Brain microvascular endothelial cell (primary cell): Measurements from ENCODE around the gene PRTN3.
"Not testable (repeated sequence)": the region's sequence is repeated elsewhere in the genome, so short reads cannot be mapped to it uniquely, and the experiment has no call there.

Experiments
- DNase-seq: peaks from one replicate; pipeline ENCODE4 v3.0.0-alpha.2; 2020
- H3K27ac ChIP-seq: fragments of 250-450 bp; sonication (Bioruptor Pico); 2 replicates; pipeline ENCODE4 v1.5.1; 2020; ENCODE audit warnings: mild to moderate bottlenecking, moderate library complexity
- H3K27me3 ChIP-seq: fragments of 250-450 bp; sonication (Bioruptor Pico); replicated peaks from 2 replicates; pipeline ENCODE4 v1.5.1; 2020; ENCODE audit warnings: mild to moderate bottlenecking
- H3K36me3 ChIP-seq: fragments of 250-450 bp; sonication (Bioruptor Pico); replicated peaks from 2 replicates; pipeline ENCODE4 v1.5.1; 2020; ENCODE audit warnings: mild to moderate bottlenecking
- H3K4me3 ChIP-seq: 2 replicates; pipeline ENCODE4 v1.5.1; 2011; ENCODE audit warnings: low read depth, mild to moderate bottlenecking, control low read depth, low read length, moderate library complexity
- in situ Hi-C: cut with HindIII; loops from 2 replicates; pipeline ENCODE4 v1.10.0; 2017; ENCODE audit warnings: low sequenced_read_pairs, low pct_ligation_motif_present
- TF ChIP-seq, protein P1 (sequence below): IDR thresholded peaks from 2 replicates; pipeline ENCODE4 v1.5.1; 2011; ENCODE audit warnings: low read depth, mild to moderate bottlenecking, moderate library complexity, low read length, control low read depth, inconsistent platforms; ENCODE audit errors: missing control alignments

The PRTN3 gene

DNA sequence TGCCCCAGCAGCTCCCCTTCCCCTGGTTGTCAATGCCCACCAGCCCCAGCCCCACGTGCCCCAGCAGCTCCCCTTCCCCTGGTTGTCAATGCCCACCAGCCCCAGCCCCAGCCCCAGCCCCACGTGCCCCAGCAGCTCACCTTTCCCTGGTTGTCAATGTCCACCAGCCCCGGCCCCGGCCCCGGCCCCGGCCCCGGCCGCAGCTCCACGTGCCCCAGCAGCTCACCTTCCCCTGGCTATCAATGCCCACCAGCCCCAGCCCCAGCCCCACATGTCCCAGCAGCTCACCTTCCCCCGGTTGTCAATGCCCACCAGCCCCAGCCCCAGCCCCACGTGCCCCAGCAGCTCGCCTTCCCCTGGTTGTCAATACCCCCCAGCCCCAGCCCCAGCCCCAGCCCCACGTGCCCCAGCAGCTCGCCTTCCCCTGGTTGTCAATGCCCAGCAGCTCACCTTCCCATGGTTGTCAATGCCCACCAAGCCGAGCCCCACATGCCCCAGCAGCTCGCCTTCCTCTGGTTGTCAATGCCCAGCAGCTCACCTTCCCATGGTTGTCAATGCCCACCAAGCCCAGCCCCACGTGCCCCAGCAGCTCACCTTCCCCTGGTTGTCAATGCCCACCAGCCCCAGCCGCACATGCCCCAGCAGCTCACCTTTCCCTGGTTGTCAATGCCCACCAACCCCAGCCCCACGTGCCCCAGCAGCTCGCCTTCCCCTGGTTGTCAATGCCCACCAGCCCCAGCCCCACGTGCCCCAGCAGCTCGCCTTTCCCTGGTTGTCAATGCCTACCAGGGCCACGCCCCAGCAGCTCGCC, 38.2 kb downstream of the PRTN3 start:
- peaks cover 50% of the 10 kb centered on the region for H3K36me3 ChIP-seq
- H3K27me3 ChIP-seq, H3K4me3 ChIP-seq, H3K27ac ChIP-seq, DNase-seq, in situ Hi-C loops: not testable (repeated sequence)

DNA sequence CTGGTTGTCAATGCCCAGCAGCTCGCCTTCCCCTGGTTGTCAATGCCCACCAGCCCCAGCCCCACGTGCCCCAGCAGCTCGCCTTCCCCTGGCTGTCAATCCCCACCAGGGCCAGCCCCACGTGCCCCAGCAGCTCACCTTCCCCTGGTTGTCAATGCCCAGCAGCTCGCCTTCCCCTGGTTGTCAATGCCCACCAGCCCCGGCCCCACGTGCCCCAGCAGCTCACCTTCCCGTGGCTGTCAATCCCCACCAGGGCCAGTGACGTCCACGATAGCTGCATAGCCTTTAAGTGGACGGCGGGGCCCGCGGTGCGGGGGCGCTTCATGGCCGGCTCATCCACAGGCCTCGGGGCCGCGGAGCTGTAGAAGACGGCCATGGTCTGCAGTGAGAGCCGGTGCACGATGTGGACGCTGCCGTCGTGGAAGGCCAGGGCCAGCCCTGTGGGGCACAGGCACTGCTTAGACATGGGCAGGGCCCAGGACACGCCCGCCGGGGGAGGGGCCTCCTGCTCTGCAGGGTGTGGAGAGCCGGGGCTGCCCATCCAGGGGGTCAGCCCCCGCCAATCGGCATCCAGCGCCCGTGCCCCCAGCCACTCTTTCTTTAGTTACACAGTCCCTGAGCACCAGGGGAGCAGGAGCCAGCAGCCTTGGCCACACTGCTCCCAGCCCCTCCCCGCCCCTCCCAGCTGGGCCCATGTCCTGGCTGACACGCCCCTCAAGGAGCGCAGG, 39.1 kb downstream of the PRTN3 start:
- in situ Hi-C loops = no loop called here
- TF ChIP-seq, protein P1, sequence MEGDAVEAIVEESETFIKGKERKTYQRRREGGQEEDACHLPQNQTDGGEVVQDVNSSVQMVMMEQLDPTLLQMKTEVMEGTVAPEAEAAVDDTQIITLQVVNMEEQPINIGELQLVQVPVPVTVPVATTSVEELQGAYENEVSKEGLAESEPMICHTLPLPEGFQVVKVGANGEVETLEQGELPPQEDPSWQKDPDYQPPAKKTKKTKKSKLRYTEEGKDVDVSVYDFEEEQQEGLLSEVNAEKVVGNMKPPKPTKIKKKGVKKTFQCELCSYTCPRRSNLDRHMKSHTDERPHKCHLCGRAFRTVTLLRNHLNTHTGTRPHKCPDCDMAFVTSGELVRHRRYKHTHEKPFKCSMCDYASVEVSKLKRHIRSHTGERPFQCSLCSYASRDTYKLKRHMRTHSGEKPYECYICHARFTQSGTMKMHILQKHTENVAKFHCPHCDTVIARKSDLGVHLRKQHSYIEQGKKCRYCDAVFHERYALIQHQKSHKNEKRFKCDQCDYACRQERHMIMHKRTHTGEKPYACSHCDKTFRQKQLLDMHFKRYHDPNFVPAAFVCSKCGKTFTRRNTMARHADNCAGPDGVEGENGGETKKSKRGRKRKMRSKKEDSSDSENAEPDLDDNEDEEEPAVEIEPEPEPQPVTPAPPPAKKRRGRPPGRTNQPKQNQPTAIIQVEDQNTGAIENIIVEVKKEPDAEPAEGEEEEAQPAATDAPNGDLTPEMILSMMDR = no peak
- Histone ChIP-seq H3K27ac (no peak overlapping the region), H3K4me3 (no peak overlapping the region), H3K27me3 (no peaks in the 10 kb centered on the region), H3K36me3 (peaks cover 51% of the 10 kb centered on the region)
- DNase-seq = no peak

DNA sequence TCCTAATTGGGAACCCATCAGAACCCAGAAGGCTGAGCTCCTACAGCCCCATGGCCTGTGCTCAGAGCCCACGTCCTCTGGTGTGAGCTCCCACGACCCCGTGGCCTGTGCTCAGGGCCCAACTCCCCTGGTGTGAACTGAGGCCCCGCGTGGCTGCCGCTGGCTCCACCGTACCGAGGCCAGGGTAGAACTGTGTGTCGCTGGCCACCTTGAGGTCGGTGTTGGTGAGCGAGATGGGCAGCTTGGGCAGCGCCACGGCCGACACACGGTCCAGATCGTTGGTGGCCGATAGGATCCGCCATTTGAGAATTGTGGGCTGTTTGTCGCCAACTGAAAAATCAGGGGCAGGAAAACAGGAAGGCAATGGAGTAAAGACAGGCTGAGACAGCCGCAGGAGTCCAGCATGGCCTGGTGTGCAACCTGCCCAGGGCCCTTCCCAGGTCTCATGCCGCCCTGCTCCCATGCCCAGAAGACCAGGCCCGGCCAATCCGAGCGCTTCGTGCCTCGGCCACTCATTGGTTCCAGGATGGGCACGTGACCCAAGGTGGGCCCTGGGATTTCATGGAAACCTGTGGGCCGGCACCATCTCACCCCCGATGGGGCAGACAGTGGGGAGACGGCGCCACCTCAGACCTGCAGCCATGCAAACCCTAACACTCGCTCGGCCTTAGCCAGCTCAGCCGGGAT, 40.7 kb downstream of the PRTN3 start:
- in situ Hi-C loops = no loop called here
- no peak overlapping the region for H3K4me3 ChIP-seq
- H3K27me3 ChIP-seq = no peaks in the 10 kb centered on the region
- TF ChIP-seq, protein P1 = no peak
- no peak overlapping the region for H3K27ac ChIP-seq
- peaks cover 57% of the 10 kb centered on the region for H3K36me3 ChIP-seq
- no peak for DNase-seq

DNA sequence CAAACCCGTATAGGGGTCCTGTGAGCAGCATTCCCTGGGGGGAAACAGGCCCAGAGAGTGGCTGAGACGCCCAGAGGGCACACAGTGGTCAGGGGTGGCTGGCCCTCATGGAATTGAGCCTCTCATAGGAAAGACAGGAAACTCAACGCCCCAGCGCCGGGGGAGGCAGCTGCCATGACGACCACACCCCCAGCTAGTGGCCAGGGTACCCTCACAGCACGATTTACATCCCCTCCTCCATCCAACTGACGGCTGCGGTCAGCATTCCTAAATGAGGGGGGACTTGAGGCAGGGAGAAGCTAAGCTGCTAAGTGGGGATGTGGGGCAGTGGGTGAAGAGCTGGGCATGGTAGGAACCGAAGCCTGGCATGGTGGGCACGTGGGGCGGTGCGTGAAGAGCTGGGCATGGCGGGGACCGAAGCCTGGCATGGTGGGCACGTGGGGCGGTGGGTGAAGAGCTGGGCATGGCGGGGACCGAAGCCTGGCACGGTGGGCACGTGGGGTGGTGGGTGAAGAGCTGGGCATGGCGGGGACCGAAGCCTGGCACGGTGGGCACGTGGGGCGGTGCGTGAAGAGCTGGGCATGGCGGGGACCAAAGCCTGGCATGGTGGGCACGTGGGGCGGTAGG, 42.2 kb downstream of the PRTN3 start:
- no peak for DNase-seq
- TF ChIP-seq, protein P1 = no peak
- Histone ChIP-seq H3K27ac (no peak overlapping the region), H3K4me3 (no peak overlapping the region), H3K27me3 (no peaks in the 10 kb centered on the region), H3K36me3 (peaks cover 58% of the 10 kb centered on the region)
- in situ Hi-C loops = no loop called here

DNA sequence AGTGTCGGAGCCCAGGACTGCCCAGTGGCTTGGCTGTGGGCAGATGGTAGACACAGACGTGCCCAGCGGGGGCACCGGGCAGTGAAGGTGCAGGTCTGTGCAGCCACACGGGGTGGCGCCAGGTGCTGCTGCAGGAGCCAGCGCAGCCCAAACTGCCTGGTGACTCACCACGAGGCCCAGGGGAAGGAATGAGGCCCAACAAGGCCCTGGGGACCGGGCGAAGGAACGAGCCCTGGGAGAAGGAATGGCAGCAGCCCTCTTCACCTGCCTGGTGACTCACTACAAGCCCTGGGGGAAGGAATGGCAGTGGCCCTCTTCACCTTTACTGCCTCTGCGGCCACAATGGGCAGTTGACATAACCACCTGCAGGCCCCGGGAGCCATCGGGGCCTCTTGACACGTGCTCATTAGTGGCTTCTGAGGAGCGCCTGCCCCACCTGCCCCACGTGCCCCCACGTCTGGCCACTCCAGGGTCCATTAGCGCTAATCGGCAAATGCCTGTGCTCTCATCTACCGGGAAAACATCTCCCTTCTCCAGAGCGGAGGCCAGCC, 42.9 kb downstream of the PRTN3 start:
- TF ChIP-seq, protein P1 = no peak
- in situ Hi-C loops = no loop called here
- H3K27ac ChIP-seq = no peak overlapping the region
- no peaks in the 10 kb centered on the region for H3K27me3 ChIP-seq
- H3K4me3 ChIP-seq = no peak overlapping the region
- DNase-seq = no peak
- H3K36me3 ChIP-seq = peaks cover 61% of the 10 kb centered on the region
